IPS DF 6.9 (cell line): Measurements from ENCODE around the gene C4orf51.

Experiments
- DNase-seq: peaks from one replicate; pipeline ENCODE4 v3.0.0-alpha.2; 2013; ENCODE audit warnings: low read depth, low spot score
- H3K27ac ChIP-seq: one replicate; pipeline ENCODE4 v1.5.1; 2013; ENCODE audit warnings: low read length, control low read depth
- H3K27me3 ChIP-seq: 2 replicates; pipeline ENCODE4 v1.6.1; 2013; ENCODE audit warnings: mild to moderate bottlenecking, low read length; ENCODE audit not compliant: control insufficient read depth, insufficient read depth
- H3K36me3 ChIP-seq: 2 replicates; pipeline ENCODE4 v1.6.1; 2013; ENCODE audit warnings: low read length; ENCODE audit not compliant: control insufficient read depth, insufficient read depth
- H3K4me1 ChIP-seq: 2 replicates; pipeline ENCODE4 v1.6.1; 2013; ENCODE audit warnings: low read length; ENCODE audit not compliant: control insufficient read depth, insufficient read depth
- H3K4me3 ChIP-seq: 2 replicates; pipeline ENCODE4 v1.5.1; 2013; ENCODE audit warnings: mild to moderate bottlenecking, low read length
- H3K9me3 ChIP-seq: 2 replicates; pipeline ENCODE4 v1.6.1; 2013; ENCODE audit warnings: low read length, inconsistent platforms; ENCODE audit not compliant: control insufficient read depth, insufficient read depth
- WGBS: extraction: QIAGEN DNeasy Blood & Tissue Kit; methylation state at CpG from one replicate; pipeline ENCODE4 v1.1.7; 2013; ENCODE audit warnings: mixed read lengths, missing lambda C conversion rate; ENCODE audit not compliant: insufficient read length, insufficient coverage; 5-methylcytosine and 5-hydroxymethylcytosine counted together

The C4orf51 gene

DNA sequence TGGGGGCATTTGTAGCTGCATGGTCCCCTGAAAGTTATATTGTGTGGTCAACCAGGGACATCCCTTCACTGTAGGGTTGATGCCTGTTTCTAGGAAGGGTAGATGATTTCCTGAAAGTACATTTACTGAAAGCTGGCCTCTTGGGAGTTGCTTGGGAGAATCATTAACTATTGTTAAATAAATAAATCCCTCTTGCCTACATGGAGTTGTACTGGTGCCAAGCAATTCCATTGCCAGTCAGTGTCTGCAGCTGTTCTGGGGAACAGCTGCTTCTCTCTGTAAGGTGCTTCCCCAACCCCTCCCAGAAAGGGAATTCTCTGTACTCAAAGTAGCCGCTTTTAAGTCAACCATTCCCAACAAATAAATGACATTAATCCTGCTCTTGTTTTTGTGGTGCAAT lies 51.1 kb downstream of the C4orf51 start:
- Histone ChIP-seq H3K27ac (no peak overlapping the region), H3K27me3 (no peaks in the 10 kb centered on the region), H3K9me3 (no peaks in the 10 kb centered on the region), H3K4me1 (peaks cover 11% of the 10 kb centered on the region; the same call in 1 of the 2 replicates), H3K4me3 (no peak overlapping the region), H3K36me3 (no peaks in the 10 kb centered on the region)
- DNase-seq = no peak
- no CpG with 5 or more reads among the region's 1 CpG for WGBS

DNA sequence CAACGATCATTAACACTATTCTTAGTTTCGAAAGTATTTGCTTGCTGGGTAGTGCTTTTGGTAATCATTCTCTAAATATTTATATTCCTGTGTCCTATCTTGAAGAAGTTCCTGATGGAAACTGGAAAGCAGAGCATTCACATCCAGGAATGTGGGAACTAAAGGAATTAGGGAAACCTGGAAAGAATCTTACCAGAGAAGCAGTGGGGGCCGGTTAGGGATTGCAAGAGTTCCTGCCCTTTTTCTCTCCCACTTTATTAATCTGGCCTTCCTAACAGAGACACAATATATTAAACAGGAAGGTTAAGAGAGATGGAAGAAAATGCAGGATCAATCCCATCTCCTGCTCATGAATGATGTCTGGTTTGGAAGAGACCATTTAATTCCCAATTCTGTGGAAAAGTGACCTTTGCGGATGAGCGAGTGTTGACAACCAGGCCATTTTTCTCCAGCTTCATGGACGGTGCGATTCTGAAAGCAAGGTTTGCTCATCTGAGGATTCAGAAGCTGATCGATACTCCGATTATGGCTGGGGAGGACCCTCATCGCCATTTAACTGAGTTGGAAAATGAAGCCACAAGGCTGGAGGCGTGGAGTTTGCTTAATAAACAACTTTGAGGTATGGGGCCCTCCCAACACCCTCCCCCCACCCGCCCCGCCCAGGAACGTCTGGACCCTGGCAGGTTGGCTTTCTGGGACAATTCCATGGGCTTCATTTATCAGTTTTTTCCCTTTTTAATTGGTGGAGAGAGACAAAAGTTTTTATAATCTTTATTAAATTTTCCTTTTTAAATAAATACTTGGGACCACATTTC lies 52.3 kb downstream of the C4orf51 start:
- H3K27ac ChIP-seq = no peak overlapping the region
- no peaks in the 10 kb centered on the region for H3K27me3 ChIP-seq
- DNase-seq = no peak
- H3K4me1 ChIP-seq = peaks cover 12% of the 10 kb centered on the region
- no peaks in the 10 kb centered on the region for H3K9me3 ChIP-seq
- H3K36me3 ChIP-seq = no peaks in the 10 kb centered on the region
- WGBS = no CpG with 5 or more reads among the region's 14 CpGs
- H3K4me3 ChIP-seq = peak overlapping the region; percentile 7; the same call in 1 of the 2 replicates

DNA sequence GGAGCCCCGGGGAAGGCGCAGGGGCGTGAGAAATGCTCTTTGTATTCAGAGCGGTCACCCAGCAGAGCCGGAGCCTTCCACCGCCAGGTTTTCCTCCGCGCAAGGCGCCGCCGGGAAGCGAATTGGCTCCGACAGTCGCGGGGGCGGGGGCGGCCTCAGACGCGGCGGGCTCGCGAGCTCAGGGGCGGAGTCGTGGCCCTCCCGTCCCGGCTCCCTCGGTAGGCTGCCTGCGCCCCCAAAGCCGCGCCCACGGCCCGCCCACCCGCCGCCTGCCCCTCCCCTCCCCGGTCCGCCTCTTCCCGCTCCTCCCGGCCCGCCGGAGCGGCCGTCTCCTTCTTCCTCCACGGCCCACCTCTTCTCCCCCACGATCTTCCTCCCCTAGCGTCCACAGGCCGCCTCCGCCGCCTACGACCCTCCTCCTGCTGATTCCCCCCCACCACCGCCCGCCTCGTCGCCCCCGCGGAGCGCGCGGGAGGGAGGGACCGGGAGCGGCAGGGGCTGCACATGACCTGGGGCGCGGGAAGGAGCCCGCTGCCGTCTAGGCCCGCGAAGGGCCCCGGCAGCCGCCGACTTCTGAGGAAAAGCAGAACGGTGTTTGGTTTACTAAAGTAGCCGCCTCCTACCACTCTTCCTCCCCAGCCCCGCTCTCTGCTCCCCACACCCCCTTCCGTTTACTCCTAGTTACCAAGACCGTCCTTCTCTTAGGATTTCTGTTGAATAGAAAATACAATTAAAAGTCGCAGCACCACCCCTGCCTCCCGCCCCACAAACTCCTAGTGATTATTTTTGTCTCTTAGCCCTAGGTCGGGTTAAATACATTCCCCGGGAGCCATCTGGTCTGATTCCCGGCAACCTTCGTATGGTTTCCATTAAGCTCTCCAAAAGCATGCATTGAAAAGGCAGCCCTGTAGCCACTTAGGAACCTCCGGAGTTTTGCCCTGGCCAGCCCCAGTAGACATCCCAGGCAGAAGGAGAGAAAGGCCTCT lies 53.2 kb downstream of the C4orf51 start:
- Histone ChIP-seq H3K4me3 (peak overlapping the region; percentile 62; the same call in 1 of the 2 replicates), H3K27me3 (no peaks in the 10 kb centered on the region), H3K4me1 (peaks cover 12% of the 10 kb centered on the region), H3K9me3 (no peaks in the 10 kb centered on the region), H3K36me3 (no peaks in the 10 kb centered on the region), H3K27ac (no peak overlapping the region)
- DNase-seq = peak; percentile 68
- no CpG with 5 or more reads among the region's 81 CpGs for WGBS

DNA sequence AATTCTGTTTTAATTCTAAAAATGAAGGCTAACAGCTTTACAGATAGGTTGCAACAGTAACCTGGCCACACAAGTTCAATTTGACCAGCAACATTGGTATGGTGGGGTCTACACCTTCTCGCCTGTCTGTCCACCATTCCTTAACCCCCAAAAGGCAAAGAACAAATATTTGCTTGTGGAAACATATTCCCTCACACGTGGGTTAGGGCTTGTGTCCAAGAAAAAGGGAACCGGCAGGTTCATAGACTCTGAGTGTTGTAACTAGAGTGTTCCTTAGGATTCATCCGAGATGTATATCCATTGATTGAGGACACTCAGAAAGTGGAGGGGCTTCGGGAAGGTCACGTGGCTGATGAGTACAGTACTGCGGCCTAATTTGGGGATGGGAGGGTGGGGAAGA lies 54.1 kb downstream of the C4orf51 start:
- H3K36me3 ChIP-seq = no peaks in the 10 kb centered on the region
- DNase-seq = no peak
- no peaks in the 10 kb centered on the region for H3K9me3 ChIP-seq
- no CpG with 5 or more reads among the region's 7 CpGs for WGBS
- no peak overlapping the region for H3K27ac ChIP-seq
- no peak overlapping the region for H3K4me3 ChIP-seq
- no peaks in the 10 kb centered on the region for H3K27me3 ChIP-seq
- H3K4me1 ChIP-seq = peaks cover 12% of the 10 kb centered on the region

DNA sequence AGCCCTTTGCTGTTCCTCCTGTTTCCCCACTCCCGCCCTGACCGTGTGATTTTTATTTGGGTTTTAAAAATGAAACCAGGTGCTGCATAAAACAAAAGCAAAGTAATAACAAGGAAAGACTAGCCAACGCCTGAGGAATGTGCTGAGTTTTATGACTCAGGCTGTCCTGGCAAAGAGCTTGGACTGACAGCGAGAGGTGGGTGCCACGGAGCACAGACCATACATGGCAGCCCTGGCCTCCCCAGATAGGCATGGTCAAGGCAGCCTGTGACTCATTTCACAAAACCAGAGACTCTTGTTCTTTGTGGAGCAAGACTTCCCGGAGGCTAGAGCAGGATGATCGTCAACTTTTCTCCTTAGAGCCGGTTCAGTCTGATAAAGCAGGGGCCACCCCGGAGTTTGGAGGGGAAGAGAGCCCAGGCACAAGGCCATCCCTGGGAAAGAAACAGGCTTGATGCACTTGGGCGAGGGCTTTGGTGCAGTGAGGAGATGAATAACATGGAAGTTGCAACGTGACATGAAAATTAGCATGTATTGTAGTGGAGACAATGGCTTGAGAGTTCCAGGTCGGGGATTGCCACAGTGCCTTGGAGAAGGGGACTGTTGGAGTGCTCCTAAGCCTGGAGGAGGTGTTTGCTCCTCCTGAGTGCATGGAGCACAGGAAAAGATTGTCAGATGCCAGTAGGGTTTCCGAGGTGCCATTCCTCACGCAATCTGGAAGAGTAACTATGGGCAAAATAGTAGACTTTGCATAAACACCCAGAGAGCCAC lies 54.8 kb downstream of the C4orf51 start:
- WGBS = no CpG with 5 or more reads among the region's 14 CpGs
- no peak overlapping the region for H3K4me3 ChIP-seq
- H3K9me3 ChIP-seq = no peaks in the 10 kb centered on the region
- H3K27ac ChIP-seq = no peak overlapping the region
- peaks cover 12% of the 10 kb centered on the region for H3K4me1 ChIP-seq
- H3K36me3 ChIP-seq = no peaks in the 10 kb centered on the region
- no peaks in the 10 kb centered on the region for H3K27me3 ChIP-seq
- DNase-seq = no peak

DNA sequence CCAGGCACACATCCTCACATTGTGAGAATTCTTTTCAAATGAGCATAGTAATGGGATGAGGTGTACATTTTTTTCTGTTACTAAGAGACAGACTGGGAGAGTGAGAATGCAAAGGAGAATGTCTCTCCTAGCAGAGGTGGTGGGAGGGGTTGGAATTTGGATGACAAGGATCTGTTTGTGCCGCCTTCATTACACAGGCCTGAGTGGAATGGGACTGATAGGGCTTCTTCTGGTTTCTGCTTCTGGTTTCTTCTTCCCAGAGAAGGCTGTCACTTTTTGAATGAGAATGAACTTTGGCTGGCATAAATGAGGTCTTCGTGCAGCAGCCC lies 55.4 kb downstream of the C4orf51 start:
- no peak for DNase-seq

DNA sequence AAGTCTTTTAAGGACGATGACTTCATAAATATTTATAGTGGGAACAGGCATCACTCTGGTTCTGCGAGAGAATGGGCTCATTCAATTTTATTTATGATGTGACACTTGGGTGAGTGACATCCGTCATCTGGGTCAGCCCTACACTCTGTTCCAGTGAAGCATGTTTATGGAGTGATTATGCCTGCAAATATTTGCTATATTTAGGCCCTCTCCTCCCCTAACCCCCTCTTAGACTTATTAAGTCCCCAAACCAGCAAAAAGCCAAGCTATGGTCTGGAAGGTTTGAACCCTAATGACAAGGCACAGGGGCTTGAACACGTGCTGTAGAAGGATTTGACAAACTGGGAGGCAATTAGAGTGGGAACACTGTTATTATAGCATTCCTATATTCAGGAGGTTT lies 55.9 kb downstream of the C4orf51 start:
- no peak for DNase-seq
- Histone ChIP-seq H3K4me1 (peaks cover 13% of the 10 kb centered on the region), H3K4me3 (no peak overlapping the region), H3K36me3 (no peaks in the 10 kb centered on the region), H3K9me3 (no peaks in the 10 kb centered on the region), H3K27me3 (no peaks in the 10 kb centered on the region), H3K27ac (no peak overlapping the region)
- WGBS = no CpG with 5 or more reads among the region's 4 CpGs

More for the DNA sequence above, 55.4 kb downstream of the C4orf51 start:
- Histone ChIP-seq H3K4me1 (peaks cover 12% of the 10 kb centered on the region), H3K9me3 (no peaks in the 10 kb centered on the region), H3K4me3 (no peak overlapping the region), H3K27ac (no peak overlapping the region), H3K36me3 (no peaks in the 10 kb centered on the region), H3K27me3 (no peaks in the 10 kb centered on the region)
- WGBS = no CpG with 5 or more reads among the region's 2 CpGs

DNA sequence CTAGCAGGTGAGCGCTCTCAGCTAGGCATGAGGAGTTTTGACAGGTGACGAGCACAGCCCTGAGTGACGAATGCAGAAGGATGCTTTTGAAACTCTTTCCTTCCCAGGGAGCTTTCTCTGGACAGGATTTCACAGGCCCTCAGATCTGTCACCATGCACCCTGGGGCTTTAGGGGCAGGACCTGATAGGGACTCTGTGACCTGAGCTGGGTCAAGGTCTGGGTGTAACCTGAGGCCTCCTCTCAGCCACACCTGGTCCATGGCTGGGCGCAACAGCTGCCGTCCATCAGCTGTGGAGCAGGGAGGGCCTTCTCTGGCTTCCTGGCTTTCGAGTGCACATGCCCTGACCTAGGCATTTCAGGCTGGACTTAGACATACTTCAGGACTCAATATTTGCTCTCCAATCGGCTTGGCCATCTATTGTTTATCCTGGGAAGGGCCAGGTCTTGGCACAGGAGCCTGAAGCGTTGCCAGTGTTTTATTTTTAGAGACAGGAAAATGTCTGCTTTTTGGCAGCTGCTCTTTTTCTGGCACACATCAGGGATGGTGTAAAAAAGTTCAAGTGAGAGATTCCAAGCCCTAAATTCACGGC lies 56.4 kb downstream of the C4orf51 start:
- Histone ChIP-seq H3K9me3 (no peaks in the 10 kb centered on the region), H3K27ac (no peak overlapping the region), H3K36me3 (no peaks in the 10 kb centered on the region), H3K4me3 (no peak overlapping the region), H3K27me3 (no peaks in the 10 kb centered on the region), H3K4me1 (peaks cover 14% of the 10 kb centered on the region)
- WGBS = no CpG with 5 or more reads among the region's 9 CpGs
- DNase-seq = no peak

DNA sequence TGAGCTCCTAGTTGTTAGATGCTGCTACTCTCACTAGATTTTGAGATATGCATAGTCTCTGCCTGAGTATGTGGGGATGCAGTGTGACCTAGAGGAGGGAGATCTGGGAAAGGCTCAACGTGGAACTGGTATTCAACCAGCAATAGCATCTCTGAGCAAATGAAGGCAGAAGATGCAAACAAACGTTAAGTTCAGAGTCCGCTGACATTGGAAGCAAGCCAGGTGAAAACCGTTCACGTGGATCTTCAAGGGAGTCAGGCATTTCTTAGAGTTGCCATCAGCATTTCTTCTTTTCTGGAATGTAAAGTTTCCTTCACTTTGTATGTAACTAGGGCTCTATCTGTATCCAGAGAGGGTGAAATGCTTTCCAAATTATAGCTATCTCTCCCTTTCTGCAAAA lies 59.9 kb downstream of the C4orf51 start:
- no CpG with 5 or more reads among the region's 5 CpGs for WGBS
- Histone ChIP-seq H3K27ac (no peak overlapping the region), H3K4me3 (no peak overlapping the region), H3K4me1 (peaks cover 7% of the 10 kb centered on the region), H3K9me3 (no peaks in the 10 kb centered on the region), H3K36me3 (no peaks in the 10 kb centered on the region), H3K27me3 (no peaks in the 10 kb centered on the region)
- no peak for DNase-seq

DNA sequence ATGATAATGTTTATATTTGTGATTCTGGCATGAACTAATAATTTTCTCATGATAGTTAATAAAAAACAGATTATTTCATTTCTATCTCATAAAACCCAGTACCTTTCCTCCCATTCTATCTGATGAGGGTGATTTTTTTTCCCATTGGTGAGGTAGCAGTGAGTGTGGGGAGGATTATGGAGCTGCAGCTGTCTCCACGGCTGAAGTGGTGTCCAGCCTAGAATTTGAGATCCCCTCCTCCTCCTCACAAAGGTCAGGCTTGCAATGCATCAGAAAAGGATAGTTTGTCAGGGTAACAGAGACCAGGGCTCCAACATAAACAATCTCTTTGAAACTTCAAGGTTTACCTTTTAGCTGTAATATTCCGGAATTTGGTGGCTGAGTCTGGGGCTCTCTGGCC lies 60.9 kb downstream of the C4orf51 start:
- peaks cover 3% of the 10 kb centered on the region for H3K4me1 ChIP-seq
- no peaks in the 10 kb centered on the region for H3K9me3 ChIP-seq
- no peak for DNase-seq
- H3K27me3 ChIP-seq = no peaks in the 10 kb centered on the region
- no peak overlapping the region for H3K4me3 ChIP-seq
- H3K36me3 ChIP-seq = no peaks in the 10 kb centered on the region
- no peak overlapping the region for H3K27ac ChIP-seq
- WGBS = no CpG with 5 or more reads among the region's 2 CpGs
